GM18867 (cell line): ENCODE measurements around the gene PPA2.

Experiments used
- ATAC-seq: cut with Tn5 transposase; IDR thresholded peaks from one replicate; pipeline ENCODE4 v1.9.1; 2021; ENCODE audit warnings: mild to moderate bottlenecking, moderate library complexity; ENCODE audit not compliant: unreplicated experiment

PPA2 gene

DNA sequence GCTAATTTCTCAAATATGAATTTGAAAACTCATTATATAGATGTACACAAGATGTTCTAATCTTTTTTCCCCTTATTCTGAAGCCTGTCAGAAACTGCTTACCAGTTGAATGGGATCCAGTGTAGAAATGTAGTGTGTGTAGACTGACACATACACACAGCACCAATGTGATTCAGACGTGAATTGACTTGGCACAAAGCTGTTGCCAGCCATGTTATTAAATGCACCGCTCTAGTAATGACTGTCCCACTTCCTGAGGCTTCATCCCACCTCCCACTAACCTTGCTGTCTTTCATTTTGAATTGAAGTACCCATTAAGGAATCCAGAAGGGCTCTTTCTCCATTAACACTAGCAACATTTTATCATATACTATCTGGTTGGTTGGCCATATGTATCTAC, 146.6 kb downstream of the PPA2 start:
- ATAC-seq: no peak
